Kidney glomerular epithelial cell (primary cell): ENCODE results near the gene ELF4.

ENCODE experiments used
- DNase-seq: peaks from one replicate; lab custom pipeline; 2025; lab: John Stamatoyannopoulos, UW

ELF4 gene

DNA sequence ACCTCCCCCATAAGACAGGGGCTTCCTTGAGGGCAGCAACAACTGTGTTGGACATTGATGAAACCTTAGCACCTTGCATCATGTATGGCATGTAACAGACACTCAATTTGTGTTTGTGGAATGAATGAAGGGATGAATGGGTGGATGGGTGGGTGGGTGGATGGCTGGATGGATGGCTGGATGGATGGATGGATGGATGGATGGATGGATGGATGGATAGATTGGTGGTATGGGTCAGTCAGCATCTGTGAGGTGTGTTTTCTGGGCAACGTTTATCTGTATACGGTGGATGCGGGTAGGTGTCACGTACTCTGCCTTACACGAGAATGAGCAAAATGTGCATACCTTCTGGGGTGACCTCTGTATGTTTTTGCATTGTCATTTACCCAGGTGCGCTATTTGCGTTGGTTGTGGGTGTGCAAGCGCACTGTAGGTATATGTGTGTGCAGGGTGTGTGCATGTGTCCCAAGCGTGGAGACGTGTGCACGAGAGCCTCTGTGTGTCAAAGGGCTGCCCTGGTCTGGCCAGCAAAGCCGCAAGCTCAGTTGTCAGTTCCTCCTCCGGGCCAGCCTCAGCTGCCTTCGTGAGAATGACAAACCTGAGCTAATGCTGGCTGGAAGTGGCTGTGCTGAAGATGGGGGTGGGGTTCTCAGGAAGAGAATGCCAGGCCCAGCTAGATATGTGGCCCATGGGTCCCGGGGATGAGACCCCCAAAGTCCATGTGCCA, 26.5 kb downstream of the ELF4 start:
- DNase-seq: no peak

DNA sequence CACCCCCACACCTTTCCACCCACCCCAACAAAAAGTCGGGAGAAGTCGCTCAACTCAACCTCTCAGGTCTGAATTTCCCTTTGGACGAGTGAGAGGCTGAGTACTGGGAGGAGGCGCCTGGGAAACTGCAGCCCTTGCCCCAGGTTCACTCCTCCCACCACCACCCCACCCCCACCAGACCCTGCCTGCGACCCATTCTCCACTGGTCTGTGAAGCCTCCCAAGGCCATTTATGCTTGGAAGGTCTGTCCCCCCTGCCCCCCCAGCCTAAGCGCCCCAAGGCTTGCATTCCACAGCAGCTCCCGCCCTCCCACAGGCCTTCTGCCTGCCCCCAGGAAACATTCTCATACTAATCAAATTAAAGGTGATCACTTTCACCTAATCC, 27.2 kb downstream of the ELF4 start:
- DNase-seq: peak; percentile 26

DNA sequence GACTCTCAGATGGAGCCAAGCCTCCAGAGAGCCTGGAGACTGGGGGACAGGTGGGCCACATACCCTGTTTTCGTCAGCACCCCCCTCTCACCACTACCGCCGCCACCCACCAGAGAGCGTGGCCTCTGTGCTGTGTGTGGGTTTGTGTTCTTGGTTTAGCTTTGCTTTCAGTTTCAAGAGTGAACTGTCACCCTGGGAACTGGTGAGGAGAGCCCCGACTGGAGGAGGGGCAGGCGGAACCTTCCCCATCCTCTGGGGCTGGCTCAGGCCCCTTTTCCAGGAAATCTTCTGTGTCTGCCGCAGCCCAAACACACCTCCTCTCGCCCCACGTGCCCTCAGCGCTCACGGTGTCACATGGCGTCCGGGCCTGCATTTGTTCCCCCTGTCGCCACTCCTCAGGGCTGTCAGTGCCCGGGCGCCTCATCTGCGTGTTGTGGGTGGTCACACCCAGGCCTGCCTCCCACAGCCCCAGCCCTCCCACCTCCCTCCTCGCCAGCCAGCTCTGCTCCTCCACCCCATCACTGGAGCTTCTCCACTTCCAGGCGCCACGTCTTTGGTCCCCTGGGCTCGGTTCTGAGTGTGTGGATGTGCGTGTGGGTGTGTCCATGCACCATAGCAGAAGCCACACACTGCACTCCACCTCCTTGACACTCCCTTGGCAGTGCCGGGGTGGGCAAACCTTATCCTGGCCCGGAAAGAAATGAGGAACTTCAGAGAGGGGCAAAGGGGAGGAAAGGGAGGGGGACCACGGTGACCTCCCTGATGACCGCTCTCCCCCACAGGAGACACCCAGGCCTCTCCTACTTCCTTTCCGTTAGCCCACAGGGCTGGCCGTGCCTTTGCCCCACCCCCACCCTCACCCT, 27.8 kb downstream of the ELF4 start:
- DNase-seq: no peak

DNA sequence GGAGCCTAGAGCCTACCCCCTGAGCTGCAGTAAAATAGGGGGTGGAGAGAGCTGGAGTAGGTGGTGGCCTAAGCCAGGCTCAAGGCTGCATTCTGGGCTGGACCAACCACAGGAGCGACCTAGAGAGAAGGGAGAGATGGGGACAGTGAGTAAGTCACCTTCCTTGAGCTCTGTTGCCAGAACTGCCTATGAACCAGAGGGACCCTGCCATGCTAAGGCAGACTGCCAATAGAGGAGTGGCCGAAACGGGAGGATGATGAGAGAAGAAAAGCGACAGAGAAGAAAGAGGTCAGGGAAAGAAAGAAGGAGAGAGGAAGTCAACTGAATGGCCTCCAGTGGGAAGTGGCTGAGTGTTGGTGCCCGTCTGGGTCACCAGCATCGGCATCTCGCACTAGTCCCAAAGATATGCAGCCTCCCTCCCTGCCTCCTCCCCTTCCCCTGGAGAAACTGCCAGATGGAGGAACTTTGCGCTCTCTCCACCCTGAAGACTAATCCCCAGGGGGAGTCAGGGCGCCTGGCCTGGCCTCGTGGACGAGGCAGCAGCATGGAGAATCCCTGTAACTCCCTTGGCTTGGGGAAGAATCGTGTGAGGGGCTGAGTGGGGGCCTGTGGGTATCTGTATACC, 28.8 kb downstream of the ELF4 start:
- no peak for DNase-seq

DNA sequence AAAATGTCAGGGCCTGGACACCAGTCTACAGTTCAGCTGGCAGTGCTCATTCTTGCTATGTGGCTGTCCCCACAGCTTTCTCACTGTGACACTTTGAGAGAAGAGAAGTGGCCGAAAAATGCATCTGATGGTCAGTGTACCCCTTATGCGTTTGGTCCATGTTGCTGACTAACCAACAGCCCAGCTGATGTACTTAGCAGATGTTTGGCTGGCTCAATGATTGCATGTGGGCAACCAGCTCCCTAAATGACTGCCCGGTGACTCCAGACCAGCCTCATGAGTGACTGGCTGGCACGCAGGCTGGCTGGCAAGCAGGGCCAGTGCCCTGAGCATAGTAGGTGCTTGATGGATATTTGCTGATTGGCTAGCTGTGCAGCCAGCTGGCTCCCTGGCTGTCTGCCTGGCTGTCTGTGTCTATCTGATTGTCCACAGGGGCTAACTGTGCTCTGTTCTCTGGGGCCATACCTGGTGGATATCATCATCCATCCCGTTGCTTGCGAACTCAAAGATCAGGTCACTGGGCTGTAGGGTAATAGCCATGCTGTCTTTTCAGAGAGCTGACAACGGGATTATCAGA, 29.4 kb downstream of the ELF4 start:
- no peak for DNase-seq

DNA sequence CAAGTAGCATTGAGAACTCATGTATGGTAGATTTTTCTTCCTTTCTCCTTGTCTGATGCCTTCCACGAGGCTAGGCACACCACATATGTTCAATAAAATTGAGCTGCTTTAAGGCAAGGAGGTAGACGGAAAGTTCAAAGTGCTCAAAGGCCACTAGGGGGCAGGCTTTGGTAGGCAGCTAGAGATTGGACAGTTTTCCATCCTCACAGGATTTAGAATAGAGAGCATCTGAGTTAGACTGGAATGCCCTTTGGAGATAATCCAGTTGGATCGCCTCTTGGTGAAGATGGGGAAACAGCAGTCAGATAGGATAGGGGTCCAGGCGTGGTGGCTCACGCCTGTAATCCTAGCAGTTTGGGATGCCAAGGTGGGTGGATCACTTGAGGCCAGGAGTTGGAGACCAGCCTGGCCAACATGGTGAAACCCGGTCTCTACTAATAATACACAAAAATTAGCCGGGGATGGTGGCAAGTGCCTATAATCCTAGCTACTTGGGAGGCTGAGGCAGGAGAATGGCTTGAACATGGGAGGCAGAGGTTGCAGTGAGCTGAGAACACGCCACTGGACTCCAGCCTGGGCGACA, 30.4 kb downstream of the ELF4 start:
- DNase-seq: peak; percentile 41

DNA sequence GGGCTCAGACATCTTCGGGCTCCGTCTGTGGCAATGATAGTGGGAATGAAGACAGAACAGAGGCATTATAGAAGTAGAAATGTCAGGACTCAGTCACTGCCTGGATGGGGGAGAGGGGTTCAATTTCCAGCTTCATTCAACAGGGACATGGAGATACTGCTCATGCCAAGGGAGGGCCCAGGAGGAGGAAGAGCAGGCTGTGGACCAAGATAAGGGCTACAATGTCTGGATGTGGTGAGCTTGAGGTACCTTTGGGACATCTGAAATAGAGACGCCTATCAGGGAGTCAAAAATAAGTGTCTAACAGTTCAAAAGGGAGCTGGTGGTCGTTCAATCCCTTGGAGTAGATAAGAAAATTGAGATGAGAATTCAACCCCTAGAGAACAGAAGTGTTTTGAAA, 34.5 kb downstream of the ELF4 start:
- DNase-seq: no peak

DNA sequence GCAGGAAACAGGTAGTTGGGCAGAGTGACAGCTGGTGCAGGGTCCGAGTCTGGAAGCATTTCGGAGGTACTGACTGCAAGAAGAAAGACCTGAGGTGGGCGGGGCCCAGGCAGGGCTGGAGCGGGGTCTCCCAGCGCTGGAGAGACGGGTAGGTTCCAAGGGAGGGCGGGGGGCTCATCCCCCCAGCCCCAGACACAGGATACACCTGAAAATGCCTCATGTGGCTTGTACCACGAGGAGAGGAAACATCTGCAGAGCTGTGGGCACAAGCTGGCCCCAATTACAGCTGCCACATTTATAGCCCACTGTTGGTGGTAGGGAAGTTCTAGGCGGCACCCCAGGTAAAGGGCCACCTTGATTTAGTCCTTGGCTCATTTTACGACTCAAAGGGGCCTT, 38.0 kb downstream of the ELF4 start:
- DNase-seq: no peak

DNA sequence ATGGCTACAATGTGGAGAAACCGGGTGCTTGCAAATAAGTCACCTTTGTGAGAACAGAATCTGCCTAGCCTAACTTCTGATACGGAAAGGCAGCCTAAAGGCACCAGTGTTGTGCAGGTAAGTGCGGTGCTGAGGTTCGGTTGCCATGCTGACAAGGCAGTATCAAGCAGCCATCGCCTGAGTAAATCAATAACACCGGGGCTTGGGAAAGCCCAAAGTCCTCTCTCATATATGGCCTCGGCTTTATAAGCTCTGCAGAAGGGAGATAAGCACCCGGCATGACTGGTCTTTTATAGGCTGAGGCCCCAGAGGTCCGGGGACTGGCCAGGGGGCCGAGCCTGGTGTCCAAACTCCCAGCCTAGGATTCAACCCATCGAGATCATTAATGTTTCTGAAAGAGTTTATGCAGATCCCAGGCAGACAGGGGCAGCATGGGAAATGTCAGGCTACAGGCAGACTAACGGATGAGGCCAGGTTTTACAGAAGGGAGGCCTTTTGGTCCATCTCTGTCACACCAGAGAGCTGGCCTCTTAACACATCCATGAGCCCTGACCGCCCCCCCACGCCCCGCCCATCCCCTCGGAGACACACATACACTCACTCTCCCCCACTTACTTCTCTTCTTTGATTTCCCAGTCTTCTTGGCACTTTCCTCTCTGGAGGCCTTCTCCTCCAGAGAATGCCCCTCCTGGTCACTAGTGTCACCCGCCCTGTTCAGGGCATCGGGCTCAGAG, 38.5 kb downstream of the ELF4 start:
- no peak for DNase-seq

DNA sequence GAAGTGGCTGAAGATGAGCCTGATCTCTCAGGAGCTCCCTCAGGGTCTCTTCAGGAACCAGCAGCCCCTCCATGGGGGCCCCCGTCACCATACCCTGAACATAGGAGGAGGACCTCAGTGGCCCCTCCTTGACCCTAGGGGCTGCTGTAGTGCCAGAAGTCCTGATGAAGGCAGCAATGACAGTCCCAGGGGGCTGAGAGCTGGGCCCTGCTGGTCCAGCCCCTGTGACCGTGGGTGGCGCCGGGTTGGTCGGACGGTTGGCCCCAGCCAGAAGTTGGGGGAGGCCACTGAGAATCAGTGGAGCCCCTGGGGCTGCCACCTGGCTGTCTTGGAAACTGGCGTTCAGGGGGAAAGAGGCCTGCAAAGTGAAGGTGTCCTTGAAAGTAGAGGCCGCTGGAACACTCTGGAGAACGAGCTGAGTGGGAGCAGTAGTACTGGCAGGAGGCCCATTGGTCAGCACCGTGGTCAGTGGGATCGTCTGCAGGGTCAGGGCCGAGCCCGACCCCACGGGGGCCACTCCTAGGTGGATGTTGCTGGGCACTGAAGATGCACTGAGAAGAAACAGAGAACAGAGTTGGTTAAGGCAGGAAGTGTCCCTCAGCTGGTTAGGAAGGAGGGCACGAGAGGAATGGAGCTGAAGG, 43.2 kb downstream of the ELF4 start:
- DNase-seq: no peak

DNA sequence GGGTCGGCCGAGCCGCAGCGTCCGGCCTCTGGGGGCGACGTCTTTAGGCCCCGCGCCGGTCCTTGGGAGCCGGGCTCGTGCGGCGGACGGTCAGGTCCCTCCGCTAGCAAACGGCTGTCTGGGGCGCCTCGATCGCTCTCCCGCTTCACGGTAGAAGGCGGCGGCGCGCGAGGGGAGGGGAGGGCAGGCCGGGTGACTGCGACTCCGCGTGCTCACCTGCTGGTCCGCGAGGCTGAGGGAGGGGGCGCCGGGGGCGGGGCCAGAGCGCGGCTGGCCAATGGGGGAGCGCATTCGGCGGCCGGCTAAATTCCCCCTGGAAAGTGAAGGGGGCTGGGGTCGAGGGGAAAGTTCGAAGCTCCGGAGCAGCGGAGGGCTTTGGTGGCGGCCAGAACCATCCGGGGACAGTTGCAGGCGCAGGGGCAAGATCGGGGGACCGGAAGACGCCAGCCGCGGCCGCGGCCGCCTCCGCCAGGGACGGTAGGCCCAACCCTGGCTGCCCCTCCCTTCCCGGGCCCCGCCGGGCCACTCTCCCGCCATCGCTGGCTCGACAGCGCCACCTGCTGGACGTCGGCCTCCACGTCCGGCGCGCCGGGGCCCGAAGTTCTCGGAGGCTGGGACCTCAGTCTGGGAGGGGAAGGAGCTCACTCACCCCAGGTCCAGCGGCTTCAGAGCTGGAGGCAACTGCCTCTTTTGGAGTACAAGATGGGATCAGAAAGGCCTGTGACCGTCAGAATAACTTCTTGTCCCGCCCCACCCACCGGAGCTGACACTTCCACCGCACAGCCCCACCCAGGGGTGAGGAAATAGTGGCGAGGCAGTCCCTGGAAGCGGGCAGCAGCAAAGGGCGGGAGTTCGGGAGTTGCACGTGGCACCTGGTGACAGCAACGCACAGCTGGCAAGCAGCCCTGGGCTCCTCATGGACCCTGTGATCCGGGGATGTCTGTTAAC, 49.9 kb downstream of the ELF4 start:
- DNase-seq: peak; percentile 14

DNA sequence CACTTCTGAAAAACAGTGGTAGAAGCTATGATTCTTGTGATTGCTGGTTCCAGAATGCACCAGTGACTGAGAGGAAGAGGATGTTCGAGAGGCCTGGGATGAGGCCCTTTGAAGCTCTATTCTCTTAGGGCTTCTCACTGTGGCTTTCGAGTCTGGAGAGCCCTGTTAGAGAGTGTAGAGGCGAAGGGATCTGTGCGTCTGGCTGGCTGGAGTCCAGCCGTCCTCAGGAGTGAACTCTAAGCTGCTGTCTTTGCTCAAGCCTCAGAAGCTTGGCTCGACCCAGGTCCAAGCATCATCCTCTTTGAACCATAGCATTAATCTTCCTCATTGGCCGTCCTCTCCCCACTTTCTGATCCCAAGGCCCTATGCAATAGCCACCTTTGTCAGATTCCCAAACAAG, 51.6 kb downstream of the ELF4 start:
- DNase-seq: no peak

DNA sequence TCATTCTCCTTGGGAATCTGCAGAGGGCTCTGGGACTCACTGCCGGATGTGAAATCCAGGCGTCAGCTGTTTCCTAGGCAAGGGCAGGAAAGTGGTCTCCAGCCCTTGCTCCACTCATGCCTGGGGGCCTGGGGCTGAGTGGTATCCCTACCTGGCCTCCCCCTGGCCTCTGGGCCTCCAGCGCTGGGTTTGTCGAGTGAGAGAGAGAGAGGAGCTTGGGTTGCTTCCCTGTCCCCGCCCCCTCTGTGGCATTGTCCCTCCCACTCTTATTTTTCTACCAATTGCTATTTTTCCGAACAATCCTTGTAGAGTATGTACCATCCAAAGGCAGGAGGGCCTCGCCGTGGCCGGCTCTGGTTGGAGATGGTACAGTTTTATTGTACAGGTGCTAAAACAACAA, 53.1 kb downstream of the ELF4 start:
- no peak for DNase-seq

DNA sequence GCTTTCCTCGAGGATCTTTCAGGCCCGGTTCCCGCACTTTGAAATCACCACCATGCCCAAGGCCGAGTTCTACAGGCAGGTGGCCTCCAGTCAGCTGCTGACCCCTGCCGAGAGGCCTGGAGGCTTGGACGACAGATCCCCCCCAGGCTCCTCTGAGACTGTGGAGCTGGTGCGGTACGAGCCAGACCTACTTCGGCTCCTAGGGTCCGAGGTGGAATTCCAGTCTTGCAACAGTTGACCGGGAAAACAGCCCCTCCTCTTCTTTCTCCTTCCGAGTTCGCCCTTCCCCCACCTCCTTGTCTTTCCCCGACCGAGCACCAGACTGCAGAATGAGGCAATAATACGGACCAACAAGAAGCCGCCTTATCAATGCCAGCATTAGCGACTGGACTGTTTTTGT, 54.4 kb downstream of the ELF4 start:
- no peak for DNase-seq

DNA sequence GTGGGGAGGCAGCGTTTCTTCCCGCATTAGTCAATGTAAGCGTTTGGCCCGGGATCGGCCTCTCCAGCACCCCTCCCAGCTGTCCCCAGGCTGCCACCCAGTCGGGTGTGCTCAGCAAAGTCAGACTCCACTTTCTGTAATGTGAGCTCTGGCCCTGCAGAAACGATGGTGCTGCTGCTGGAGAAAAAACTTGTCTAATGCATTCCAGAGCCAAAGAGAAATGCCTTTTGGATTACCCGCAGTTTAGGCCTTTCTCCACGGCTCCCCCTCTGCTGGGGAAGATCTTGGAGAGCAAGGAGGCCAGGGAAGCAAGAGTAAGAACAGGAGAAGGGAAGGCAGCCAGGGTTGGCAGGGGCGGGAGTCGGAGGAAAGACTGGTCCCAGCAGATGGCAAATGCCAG, 55.2 kb downstream of the ELF4 start:
- no peak for DNase-seq

DNA sequence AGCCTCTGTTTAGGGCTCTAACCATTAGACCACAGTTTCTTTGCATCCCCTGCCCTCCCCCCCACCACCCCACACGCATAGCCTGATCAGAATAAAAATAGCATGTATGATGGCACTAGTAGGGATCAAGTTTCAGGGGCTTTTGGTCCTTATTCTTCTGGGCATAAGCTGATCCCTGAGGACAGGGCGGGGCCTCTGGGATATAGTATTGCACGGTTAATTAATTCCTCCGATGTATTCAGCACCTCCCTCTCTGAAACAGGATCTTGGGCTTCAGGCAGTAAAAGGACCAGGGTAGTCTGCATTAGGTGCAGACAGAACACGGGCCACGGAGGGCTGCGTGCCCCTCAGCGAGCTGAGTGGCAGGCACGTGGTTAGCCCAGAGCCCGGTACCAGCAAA, 57.1 kb downstream of the ELF4 start:
- no peak for DNase-seq

DNA sequence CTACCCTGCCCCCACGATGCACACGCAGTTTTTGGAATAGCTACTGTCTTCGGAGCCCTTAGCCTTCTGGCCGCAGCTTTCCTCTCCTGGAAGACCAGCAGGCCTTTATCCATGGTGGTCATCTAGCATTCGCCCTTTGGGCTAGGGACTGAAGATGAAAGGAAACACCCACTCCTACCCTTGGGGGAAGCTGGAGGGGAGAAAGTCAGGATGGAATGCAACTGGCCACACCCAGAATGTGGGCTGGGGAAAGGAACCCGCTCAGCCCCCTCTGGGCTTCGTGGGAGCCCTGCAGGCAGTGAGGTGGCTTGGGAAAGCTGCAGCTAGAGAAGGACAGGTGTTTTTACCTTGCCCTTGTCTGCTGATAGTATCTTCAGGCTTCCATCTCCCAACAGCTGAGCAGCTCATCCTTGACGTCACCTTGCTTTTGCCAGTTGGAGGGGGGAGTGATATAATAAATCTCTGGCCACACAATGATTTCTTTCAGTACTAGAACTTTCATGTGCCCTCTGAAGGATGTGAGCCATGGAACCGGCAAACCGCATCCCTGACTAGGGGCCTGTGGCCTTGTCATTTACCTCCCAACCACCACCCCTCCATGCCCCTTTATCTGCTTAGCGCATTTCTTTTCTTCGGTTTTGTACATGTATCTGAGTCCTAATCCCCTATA, 59.0 kb downstream of the ELF4 start:
- DNase-seq: no peak

DNA sequence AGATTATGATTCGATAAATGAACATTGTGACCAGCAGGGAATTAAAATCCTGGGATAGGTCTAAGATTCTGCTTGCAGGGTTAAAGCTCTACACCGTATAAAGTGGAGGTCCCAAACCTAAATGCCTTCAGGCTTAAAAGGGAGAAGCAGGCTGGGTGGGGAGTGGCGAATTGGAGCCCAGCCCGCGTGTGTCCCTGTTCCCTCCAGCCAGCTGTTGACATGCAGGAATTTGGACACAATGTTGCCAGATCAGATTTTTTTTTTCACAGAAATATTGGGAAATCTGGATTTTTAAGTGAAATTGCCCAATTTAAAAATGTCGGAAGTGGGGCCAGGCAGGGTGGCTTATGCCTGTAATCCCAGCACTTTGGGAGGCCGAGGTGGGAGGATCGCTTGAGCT, 60.5 kb downstream of the ELF4 start:
- DNase-seq: no peak

DNA sequence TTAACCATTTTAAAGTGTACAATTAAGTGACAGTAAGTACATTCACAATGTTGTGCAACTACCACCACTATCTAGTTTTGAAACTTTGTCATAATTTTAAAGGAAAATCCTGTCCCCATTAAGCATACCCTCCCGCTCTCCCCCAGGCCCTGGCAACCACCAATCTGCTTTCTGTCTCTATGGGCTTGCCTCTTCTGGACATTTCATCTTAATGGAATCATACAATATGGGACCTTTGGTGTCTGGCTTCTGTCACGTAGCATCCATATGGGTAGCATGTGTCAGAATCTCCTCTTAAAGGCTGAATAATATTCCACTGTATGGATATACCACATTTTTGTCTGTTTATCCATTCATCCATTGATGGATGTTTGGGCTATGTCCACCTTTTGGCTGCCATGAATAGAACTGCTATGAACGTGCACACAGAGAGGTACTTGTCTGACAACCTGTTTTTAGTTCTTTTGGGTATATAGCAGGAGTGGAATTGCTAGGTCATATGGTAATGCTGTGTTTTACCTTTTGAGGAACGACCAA, 61.5 kb downstream of the ELF4 start:
- DNase-seq: no peak
